GM19035 (cell line): ENCODE measurements around the gene CHIT1.
"Not testable (repeated sequence)": the region's sequence is repeated elsewhere in the genome, so short reads cannot be mapped to it uniquely, and the experiment has no call there.

Experiments used
- ATAC-seq: cut with Tn5 transposase; IDR thresholded peaks from one replicate; pipeline ENCODE4 v1.9.1; 2021; ENCODE audit not compliant: unreplicated experiment

Gene CHIT1

GRCh38 chr1:203266140-203266539 is 36.7 kb upstream of the CHIT1 start:
- not testable (repeated sequence) for ATAC-seq

GRCh38 chr1:203265541-203265940 is 36.1 kb upstream of the CHIT1 start:
- ATAC-seq = no peak

GRCh38 chr1:203264052-203264501 is 34.6 kb upstream of the CHIT1 start:
- ATAC-seq = no peak

GRCh38 chr1:203263496-203263895 is 34.0 kb upstream of the CHIT1 start:
- no peak for ATAC-seq

- not testable (repeated sequence) for ATAC-seq
These were observed 27.2 kb upstream of the CHIT1 start for GRCh38 chr1:203256636-203257035.

GRCh38 chr1:203254782-203255181 is 25.3 kb upstream of the CHIT1 start:
- not testable (repeated sequence) for ATAC-seq

GRCh38 chr1:203252678-203253077 is 23.2 kb upstream of the CHIT1 start:
- ATAC-seq = no peak

- no peak for ATAC-seq
These were observed 22.0 kb upstream of the CHIT1 start for GRCh38 chr1:203251466-203251865.

GRCh38 chr1:203250911-203251310 is 21.4 kb upstream of the CHIT1 start:
- ATAC-seq = no peak

GRCh38 chr1:203244776-203245175 is 15.3 kb upstream of the CHIT1 start:
- no peak for ATAC-seq

GRCh38 chr1:203241708-203242107 is 12.2 kb upstream of the CHIT1 start:
- not testable (repeated sequence) for ATAC-seq

- no peak for ATAC-seq
These were observed 10.2 kb upstream of the CHIT1 start for GRCh38 chr1:203239526-203240305.

- no peak for ATAC-seq
These were observed 9.6 kb upstream of the CHIT1 start for GRCh38 chr1:203239081-203239480.

- no peak for ATAC-seq
These were observed 9.1 kb upstream of the CHIT1 start for GRCh38 chr1:203238535-203238934.

GRCh38 chr1:203234901-203235300 is 5.4 kb upstream of the CHIT1 start:
- ATAC-seq = not testable (repeated sequence)

- no peak for ATAC-seq
These were observed 803 bp downstream of the CHIT1 start for GRCh38 chr1:203228670-203229069.

- ATAC-seq = no peak
These were observed 1.9 kb downstream of the CHIT1 start for GRCh38 chr1:203227371-203228083.

GRCh38 chr1:203225071-203225470 is 4.4 kb downstream of the CHIT1 start:
- ATAC-seq = no peak

GRCh38 chr1:203223012-203223775 is 6.3 kb downstream of the CHIT1 start:
- ATAC-seq = no peak

GRCh38 chr1:203219934-203220333 is 9.5 kb downstream of the CHIT1 start:
- ATAC-seq = no peak

- no peak for ATAC-seq
These were observed 10.3 kb downstream of the CHIT1 start for GRCh38 chr1:203219171-203219570.

GRCh38 chr1:203217668-203218067 is 11.8 kb downstream of the CHIT1 start:
- ATAC-seq = no peak
